ENCODE data around the gene SSBP4.

The SSBP4 gene

DNA sequence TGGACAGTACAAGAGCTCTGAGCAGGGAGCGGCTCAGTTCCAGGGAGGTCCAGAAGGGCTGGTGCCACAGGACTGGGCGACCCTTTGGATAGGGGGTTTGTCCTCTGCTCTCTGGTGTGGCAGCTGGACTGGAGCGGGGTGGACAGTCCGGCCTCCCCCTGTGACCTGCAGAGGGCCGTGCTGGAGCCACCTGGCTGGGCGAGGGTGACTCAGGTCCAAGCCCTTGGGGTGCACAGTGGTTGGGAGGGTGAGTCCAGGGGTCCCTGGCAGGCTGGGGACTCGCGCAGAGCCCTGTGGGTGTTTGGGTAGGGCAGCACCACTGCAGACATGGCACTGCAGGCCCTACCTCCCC is 7.2 kb downstream of the SSBP4 start (continued):
- TF ChIP-seq GLIS1 (tag by site-specific recombination; IDR thresholded peaks at IDR 0.05): peak; percentile 31; the same call in 1 of the 2 replicates
- no peak for TF ChIP-seq PBX3 (CRISPR knock-in tag; IDR thresholded peaks at IDR 0.05)
- peak; percentile 36; the same call in 1 of the 2 replicates for TF ChIP-seq ZIC2 (tag by site-specific recombination; IDR thresholded peaks at IDR 0.05)
- no peak for TF ChIP-seq ZNF302 (tag by site-specific recombination; IDR thresholded peaks at IDR 0.05; ENCODE audit: low read depth)

DNA sequence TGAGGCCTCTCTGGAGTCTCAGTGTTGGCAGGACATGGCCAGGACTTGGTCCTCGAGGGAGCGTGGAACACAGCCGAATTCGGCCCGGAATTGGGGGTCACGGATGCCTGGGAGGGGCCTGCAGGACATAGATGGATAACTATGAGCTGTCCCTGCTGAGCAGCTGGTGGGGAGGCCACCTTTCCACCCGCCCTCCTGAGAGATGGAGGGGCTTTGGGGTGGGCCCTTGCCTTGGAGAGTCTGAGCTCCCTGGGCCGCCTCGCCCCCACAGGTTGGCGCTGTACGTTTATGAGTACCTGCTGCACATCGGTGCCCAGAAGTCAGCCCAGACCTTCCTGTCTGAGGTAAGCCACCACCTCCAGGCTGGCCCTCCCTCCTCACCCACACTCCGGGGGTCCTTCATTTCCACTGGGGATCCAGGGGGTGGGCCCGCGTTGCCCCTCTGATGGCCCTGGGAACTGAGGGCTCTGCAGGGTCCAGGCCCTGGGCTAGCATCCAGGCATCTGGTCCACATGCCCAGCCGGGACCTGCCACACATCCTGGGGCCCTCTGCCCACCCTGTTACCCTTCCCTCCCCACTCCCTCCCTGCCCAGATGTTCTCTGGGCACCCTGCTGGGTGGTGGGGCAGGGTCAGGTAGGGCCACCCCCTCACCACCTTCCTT is 8.0 kb downstream of the SSBP4 start:
- ChIA-PET CTCF (no interaction called here), POLR2A (interaction anchor here (0.5 kb wide), 1 partner anchor 578 kb away, joined by 5 read pairs; no protein-coding TSS in a partner anchor)
- no peak overlapping the region for H3K4me3 ChIP-seq (ENCODE audit: low read depth, low read length)
- no peaks in the 10 kb centered on the region for H3K36me3 ChIP-seq (ENCODE audit: control insufficient read depth in 2 of 2, insufficient read depth in 1 of 2, low read length in 2 of 2)
- no peaks in the 10 kb centered on the region for H3K9me3 ChIP-seq (ENCODE audit: control insufficient read depth, insufficient read depth, low read depth, low read length)
- TF ChIP-seq HOXA7 (CRISPR knock-in tag; IDR thresholded peaks at IDR 0.05; ENCODE audit: borderline replicate concordance): no peak
- TF ChIP-seq BCL11B (tag by site-specific recombination; IDR thresholded peaks at IDR 0.05; ENCODE audit: low read depth): 0 out of 2 replicates have a peak, but pooled peaks have one; percentile 9
- 0 out of 2 replicates have a peak, but pooled peaks have one; percentile 7 for TF ChIP-seq ZFHX2 (tag by site-specific recombination; conservative IDR thresholded peaks at IDR 0.05)
- TF ChIP-seq, protein P1, sequence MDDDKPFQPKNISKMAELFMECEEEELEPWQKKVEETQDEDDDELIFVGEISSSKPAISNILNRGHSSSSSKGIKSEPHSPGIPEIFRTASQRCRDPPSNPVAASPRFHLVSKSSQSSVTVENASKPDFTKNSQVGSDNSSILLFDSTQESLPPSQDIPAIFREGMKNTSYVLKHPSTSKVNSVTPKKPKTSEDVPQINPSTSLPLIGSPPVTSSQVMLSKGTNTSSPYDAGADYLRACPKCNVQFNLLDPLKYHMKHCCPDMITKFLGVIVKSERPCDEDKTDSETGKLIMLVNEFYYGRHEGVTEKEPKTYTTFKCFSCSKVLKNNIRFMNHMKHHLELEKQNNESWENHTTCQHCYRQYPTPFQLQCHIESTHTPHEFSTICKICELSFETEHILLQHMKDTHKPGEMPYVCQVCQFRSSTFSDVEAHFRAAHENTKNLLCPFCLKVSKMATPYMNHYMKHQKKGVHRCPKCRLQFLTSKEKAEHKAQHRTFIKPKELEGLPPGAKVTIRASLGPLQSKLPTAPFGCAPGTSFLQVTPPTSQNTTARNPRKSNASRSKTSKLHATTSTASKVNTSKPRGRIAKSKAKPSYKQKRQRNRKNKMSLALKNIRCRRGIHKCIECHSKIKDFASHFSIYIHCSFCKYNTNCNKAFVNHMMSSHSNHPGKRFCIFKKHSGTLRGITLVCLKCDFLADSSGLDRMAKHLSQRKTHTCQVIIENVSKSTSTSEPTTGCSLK (tag by site-specific recombination; IDR thresholded peaks at IDR 0.05): no peak
- TF ChIP-seq ZNF600 (tag by site-specific recombination; IDR thresholded peaks at IDR 0.05): peak; percentile 52; the same call in 1 of the 2 replicates
- no peak for TF ChIP-seq ZNF366 (tag by site-specific recombination; conservative IDR thresholded peaks at IDR 0.05)
- TF ChIP-seq ZNF394 (tag by site-specific recombination; IDR thresholded peaks at IDR 0.05; ENCODE audit: borderline replicate concordance): no peak
- TF ChIP-seq HIC1 (tag by site-specific recombination; IDR thresholded peaks at IDR 0.05): peak; percentile 74
- no peak for TF ChIP-seq ZNF558 (tag by site-specific recombination; IDR thresholded peaks at IDR 0.05)
- TF ChIP-seq ZNF664 (tag by site-specific recombination; IDR thresholded peaks at IDR 0.05): no peak
- TF ChIP-seq ZNF645 (tag by site-specific recombination; IDR thresholded peaks at IDR 0.05): no peak
- no peak for TF ChIP-seq ZNF560 (tag by site-specific recombination; IDR thresholded peaks at IDR 0.05; ENCODE audit: borderline replicate concordance)
- TF ChIP-seq, protein P2, sequence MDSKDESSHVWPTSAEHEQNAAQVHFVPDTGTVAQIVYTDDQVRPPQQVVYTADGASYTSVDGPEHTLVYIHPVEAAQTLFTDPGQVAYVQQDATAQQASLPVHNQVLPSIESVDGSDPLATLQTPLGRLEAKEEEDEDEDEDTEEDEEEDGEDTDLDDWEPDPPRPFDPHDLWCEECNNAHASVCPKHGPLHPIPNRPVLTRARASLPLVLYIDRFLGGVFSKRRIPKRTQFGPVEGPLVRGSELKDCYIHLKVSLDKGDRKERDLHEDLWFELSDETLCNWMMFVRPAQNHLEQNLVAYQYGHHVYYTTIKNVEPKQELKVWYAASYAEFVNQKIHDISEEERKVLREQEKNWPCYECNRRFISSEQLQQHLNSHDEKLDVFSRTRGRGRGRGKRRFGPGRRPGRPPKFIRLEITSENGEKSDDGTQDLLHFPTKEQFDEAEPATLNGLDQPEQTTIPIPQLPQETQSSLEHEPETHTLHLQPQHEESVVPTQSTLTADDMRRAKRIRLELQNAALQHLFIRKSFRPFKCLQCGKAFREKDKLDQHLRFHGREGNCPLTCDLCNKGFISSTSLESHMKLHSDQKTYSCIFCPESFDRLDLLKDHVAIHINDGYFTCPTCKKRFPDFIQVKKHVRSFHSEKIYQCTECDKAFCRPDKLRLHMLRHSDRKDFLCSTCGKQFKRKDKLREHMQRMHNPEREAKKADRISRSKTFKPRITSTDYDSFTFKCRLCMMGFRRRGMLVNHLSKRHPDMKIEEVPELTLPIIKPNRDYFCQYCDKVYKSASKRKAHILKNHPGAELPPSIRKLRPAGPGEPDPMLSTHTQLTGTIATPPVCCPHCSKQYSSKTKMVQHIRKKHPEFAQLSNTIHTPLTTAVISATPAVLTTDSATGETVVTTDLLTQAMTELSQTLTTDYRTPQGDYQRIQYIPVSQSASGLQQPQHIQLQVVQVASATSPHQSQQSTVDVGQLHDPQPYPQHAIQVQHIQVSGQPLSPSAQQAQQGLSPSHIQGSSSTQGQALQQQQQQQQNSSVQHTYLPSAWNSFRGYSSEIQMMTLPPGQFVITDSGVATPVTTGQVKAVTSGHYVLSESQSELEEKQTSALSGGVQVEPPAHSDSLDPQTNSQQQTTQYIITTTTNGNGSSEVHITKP (tag by site-specific recombination; IDR thresholded peaks at IDR 0.05): peak; percentile 44; the same call in 1 of the 2 replicates
- TF ChIP-seq ZFP3 (tag by site-specific recombination; IDR thresholded peaks at IDR 0.05; ENCODE audit: low read depth): no peak
- TF ChIP-seq ZIC2 (tag by site-specific recombination; IDR thresholded peaks at IDR 0.05): peak; percentile 38
- TF ChIP-seq, protein P3, sequence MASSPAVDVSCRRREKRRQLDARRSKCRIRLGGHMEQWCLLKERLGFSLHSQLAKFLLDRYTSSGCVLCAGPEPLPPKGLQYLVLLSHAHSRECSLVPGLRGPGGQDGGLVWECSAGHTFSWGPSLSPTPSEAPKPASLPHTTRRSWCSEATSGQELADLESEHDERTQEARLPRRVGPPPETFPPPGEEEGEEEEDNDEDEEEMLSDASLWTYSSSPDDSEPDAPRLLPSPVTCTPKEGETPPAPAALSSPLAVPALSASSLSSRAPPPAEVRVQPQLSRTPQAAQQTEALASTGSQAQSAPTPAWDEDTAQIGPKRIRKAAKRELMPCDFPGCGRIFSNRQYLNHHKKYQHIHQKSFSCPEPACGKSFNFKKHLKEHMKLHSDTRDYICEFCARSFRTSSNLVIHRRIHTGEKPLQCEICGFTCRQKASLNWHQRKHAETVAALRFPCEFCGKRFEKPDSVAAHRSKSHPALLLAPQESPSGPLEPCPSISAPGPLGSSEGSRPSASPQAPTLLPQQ (tag by site-specific recombination; IDR thresholded peaks at IDR 0.05): 0 out of 2 replicates have a peak, but pooled peaks have one; percentile 21
- TF ChIP-seq GLIS1 (tag by site-specific recombination; IDR thresholded peaks at IDR 0.05): peak; percentile 78
- no peak for TF ChIP-seq ZNF623 (tag by site-specific recombination; IDR thresholded peaks at IDR 0.05)
- TF ChIP-seq ZNF660 (tag by site-specific recombination; IDR thresholded peaks at IDR 0.05): no peak
- TF ChIP-seq GLIS2 (tag by site-specific recombination; IDR thresholded peaks at IDR 0.05): 0 out of 2 replicates have a peak, but pooled peaks have one; percentile 42
- TF ChIP-seq ZNF621 (tag by site-specific recombination; IDR thresholded peaks at IDR 0.05): no peak
- H3K27ac ChIP-seq (ENCODE audit: extremely low read depth, low read depth, low read length): no peak overlapping the region
- peaks cover 14% of the 10 kb centered on the region for H3K4me1 ChIP-seq (ENCODE audit: control insufficient read depth, insufficient read depth, low read length)
